B cell (primary cell): Measurements from ENCODE around the gene RNF26. TPM values are rescaled to one million over a fixed set of nuclear protein-coding genes. Genes with fewer than 3 reads are reported as not detected.

Experiments used
- ATAC-seq: fragments of 200-7000 bp; cut with Tn5 transposase; one replicate; pipeline ENCODE4 v1.10.0; 2021; ENCODE audit warnings: low read depth, mild to moderate bottlenecking, moderate number of reproducible peaks, moderate library complexity
- CTCF ChIA-PET: fragments of 350-600 bp; sonication (Branson Sonifier 250); formaldehyde crosslinking; loops from one replicate; lab custom pipeline; 2021; ENCODE audit warnings: antibody characterized with exemption, inconsistent platforms; lab: Charles Lee
- POLR2A ChIA-PET: fragments of 350-600 bp; sonication (Branson Sonifier 250); formaldehyde crosslinking; loops from one replicate; lab custom pipeline; 2021; ENCODE audit warnings: antibody characterized with exemption; lab: Charles Lee
- DNase-seq: peaks from one replicate; pipeline ENCODE4 v3.0.0; 2013
- H2AFZ ChIP-seq: 2 replicates; pipeline ENCODE4 v1.6.1; 2012; ENCODE audit warnings: mild to moderate bottlenecking, low read depth, low read length; ENCODE audit not compliant: insufficient read depth, poor library complexity, severe bottlenecking
- H3K27ac ChIP-seq, 2 donors: 1 replicate in 1 of 2; 2 replicates in 1 of 2; pipeline ENCODE4 v1.5.1; 2012 to 2013; ENCODE audit warnings: low read length in 2 of 2, mild to moderate bottlenecking in 2 of 2, moderate library complexity in 1 of 2
- H3K27me3 ChIP-seq, 4 experiments: fragments of 200-600 bp in 1 of 4; sonication (generic) in 1 of 4; replicated peaks in 1 of 4; 1 replicate in 2 of 4; 2 replicates in 2 of 4; pipeline versions ENCODE4 v1.6.1 to v1.7.0; 2013 to 2016; ENCODE audit warnings: low read length in 3 of 4, mild to moderate bottlenecking in 2 of 4, mixed read lengths in 1 of 4, moderate library complexity in 1 of 4; ENCODE audit not compliant: insufficient read depth in 4 of 4, control insufficient read depth in 3 of 4; ENCODE audit errors: control extremely low read depth in 1 of 4
- H3K36me3 ChIP-seq, 2 experiments: replicated peaks in 1 of 2; 1 replicate in 1 of 2; 2 replicates in 1 of 2; pipeline versions ENCODE4 v1.6.1 to v1.7.1; 2013; ENCODE audit warnings: low read length in 1 of 2; ENCODE audit not compliant: insufficient read depth in 2 of 2, control insufficient read depth in 1 of 2; ENCODE audit errors: control extremely low read depth in 1 of 2, extremely low read depth in 1 of 2
- H3K4me1 ChIP-seq, 2 donors: fragments of 200-600 bp in 1 of 2; sonication (generic) in 1 of 2; 1 replicate in 1 of 2; 2 replicates in 1 of 2; pipeline versions ENCODE4 v1.5.1 to v1.6.1; 2013 to 2017; ENCODE audit warnings: low read length in 2 of 2; ENCODE audit not compliant: control insufficient read depth in 2 of 2, insufficient read depth in 2 of 2
- H3K4me2 ChIP-seq: replicated peaks from 2 replicates; pipeline ENCODE3; 2012; ENCODE audit warnings: mild to moderate bottlenecking, low read depth, low read length; ENCODE audit not compliant: poor library complexity, severe bottlenecking
- H3K4me3 ChIP-seq, 5 experiments: fragments of 200-600 bp in 1 of 5; sonication (generic) in 1 of 5; 1 replicate in 3 of 5; 2 replicates in 2 of 5; pipeline versions ENCODE4 v1.5.1 to v1.7.0; 2011 to 2016; ENCODE audit warnings: low read length in 4 of 5, mild to moderate bottlenecking in 4 of 5, low read depth in 2 of 5, control low read depth in 1 of 5, moderate library complexity in 1 of 5; ENCODE audit not compliant: insufficient read depth in 1 of 5; ENCODE audit errors: control extremely low read depth in 1 of 5, extremely low read depth in 1 of 5
- H3K79me2 ChIP-seq: fragments of 200-600 bp; sonication (generic); one replicate; pipeline ENCODE4 v1.6.0; 2016; ENCODE audit warnings: low read length; ENCODE audit not compliant: control insufficient read depth, insufficient read depth
- H3K9ac ChIP-seq: fragments of 200-600 bp; sonication (generic); 2 replicates; pipeline ENCODE4 v1.6.1; 2017; ENCODE audit warnings: mild to moderate bottlenecking, low read length, moderate library complexity
- H3K9me3 ChIP-seq, 3 donors: one replicate each; pipeline versions ENCODE4 v1.6.1 to v1.7.1; 2013; ENCODE audit warnings: low read length in 2 of 3; ENCODE audit not compliant: control insufficient read depth in 2 of 3, insufficient read depth in 1 of 3; ENCODE audit errors: control extremely low read depth in 1 of 3
- H4K20me1 ChIP-seq: 2 replicates; pipeline ENCODE4 v1.6.0; 2012; ENCODE audit warnings: mild to moderate bottlenecking, low read length; ENCODE audit not compliant: insufficient read depth, control insufficient read depth, poor library complexity, severe bottlenecking
- H3K27ac Mint-ChIP-seq: one replicate; pipeline ENCODE4 v1.8.0; 2021; ENCODE audit warnings: mixed read lengths
- H3K27me3 Mint-ChIP-seq: one replicate; pipeline ENCODE4 v1.8.0; 2021; ENCODE audit warnings: mixed read lengths
- H3K4me1 Mint-ChIP-seq: one replicate; pipeline ENCODE4 v1.8.0; 2021; ENCODE audit warnings: mixed read lengths
- H3K4me3 Mint-ChIP-seq: one replicate; pipeline ENCODE4 v1.8.0; 2021; ENCODE audit warnings: mixed read lengths
- H3K9me3 Mint-ChIP-seq: one replicate; pipeline ENCODE4 v1.8.0; 2022; ENCODE audit warnings: mixed read lengths; ENCODE audit not compliant: insufficient read depth
- EZH2 ChIP-seq: IDR thresholded peaks from 2 replicates; pipeline ENCODE4 v1.6.1; 2012; ENCODE audit warnings: borderline replicate concordance, low read depth, mild to moderate bottlenecking, moderate library complexity, low read length; ENCODE audit not compliant: insufficient read depth, poor library complexity, severe bottlenecking
- WGBS: methylation state at CpG from one replicate; pipeline ENCODE4 v1.1.5; 2013; ENCODE audit warnings: missing lambda C conversion rate; ENCODE audit not compliant: insufficient coverage; 5-methylcytosine and 5-hydroxymethylcytosine counted together
- intact Hi-C: fragments of 100-400 bp; cut with micrococcal nuclease; formaldehyde crosslinking; loops from one replicate; pipeline ENCODE4 v1.10.0; 2022
- polyA plus RNA-seq: library from polyadenylated mRNA; depleted of rRNA; stranded (reverse); fragments of >200 nt; gene quantifications from 2 replicates; pipeline ENCODE4 v1.2.3, GENCODE V29; 2012
- total RNA-seq, 2 donors: library from RNA; stranded (reverse); fragments of 120-200 nt in 1 of 2; gene quantifications; 1 replicate in 1 of 2; 2 replicates in 1 of 2; pipeline versions ENCODE4 v1.2.3 to v1.2.4, GENCODE V29; 2013 to 2022
- TF ChIP-seq, protein P1 (sequence below): fragments of 200-600 bp; IDR thresholded peaks from one replicate; pipeline ENCODE4 v1.8.0; 2022; ENCODE audit warnings: antibody characterized with exemption, mild to moderate bottlenecking

The RNF26 gene
- total and polyA plus RNA-seq, 2 donors (not counting 1 experiment from before 2014, with no cell fraction given) = 15.5 to 21.8 TPM

DNA sequence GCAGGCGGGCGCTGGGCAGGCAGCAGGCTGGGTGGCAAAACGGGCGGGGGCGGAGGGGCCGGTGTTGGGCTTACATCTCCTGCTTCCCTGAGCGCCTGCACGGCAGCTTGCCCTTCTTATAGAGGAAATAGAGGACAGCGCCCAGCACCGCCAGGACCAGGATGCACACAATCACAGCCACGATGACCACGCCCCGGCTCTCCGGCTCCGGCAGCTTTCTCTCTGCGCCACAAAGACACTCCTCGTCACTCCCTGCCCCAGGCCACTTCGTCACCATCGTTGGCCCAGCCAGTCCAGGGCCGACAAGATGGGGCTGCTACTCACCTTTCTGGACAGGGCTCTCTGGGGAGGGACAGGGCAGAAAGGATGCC is 23.7 kb upstream of the RNF26 start:
- no peak for DNase-seq
- Histone ChIP-seq H2AFZ (no peak overlapping the region), H3K27ac (no peak overlapping the region), H3K4me1 (peaks cover 13% of the 10 kb centered on the region in 2 donors), H3K36me3 (peaks cover 4 to 7% of the 10 kb centered on the region in 2 experiments), H3K9ac (no peak overlapping the region), H4K20me1 (no peaks in the 10 kb centered on the region), H3K79me2 (no peaks in the 10 kb centered on the region), H3K9me3 (peaks cover 0 to under 1% (median 0%) of the 10 kb centered on the region in 3 donors), H3K4me2 (no peak overlapping the region), H3K27me3 (peaks cover 0 to 19% (median 7%) of the 10 kb centered on the region in 4 experiments), H3K4me3 (no peak overlapping the region)
- H3K27me3 Mint-ChIP-seq = peaks cover 6% of the 10 kb centered on the region
- no peak for ATAC-seq
- H3K9me3 Mint-ChIP-seq = no peaks in the 10 kb centered on the region
- 92% methylated on average over 20 of the region's 20 CpGs for WGBS
- no peak for TF ChIP-seq EZH2
- TF ChIP-seq, protein P1, sequence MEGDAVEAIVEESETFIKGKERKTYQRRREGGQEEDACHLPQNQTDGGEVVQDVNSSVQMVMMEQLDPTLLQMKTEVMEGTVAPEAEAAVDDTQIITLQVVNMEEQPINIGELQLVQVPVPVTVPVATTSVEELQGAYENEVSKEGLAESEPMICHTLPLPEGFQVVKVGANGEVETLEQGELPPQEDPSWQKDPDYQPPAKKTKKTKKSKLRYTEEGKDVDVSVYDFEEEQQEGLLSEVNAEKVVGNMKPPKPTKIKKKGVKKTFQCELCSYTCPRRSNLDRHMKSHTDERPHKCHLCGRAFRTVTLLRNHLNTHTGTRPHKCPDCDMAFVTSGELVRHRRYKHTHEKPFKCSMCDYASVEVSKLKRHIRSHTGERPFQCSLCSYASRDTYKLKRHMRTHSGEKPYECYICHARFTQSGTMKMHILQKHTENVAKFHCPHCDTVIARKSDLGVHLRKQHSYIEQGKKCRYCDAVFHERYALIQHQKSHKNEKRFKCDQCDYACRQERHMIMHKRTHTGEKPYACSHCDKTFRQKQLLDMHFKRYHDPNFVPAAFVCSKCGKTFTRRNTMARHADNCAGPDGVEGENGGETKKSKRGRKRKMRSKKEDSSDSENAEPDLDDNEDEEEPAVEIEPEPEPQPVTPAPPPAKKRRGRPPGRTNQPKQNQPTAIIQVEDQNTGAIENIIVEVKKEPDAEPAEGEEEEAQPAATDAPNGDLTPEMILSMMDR = no peak
- POLR2A ChIA-PET = no interaction called here
- intact Hi-C loops = no loop called here
- H3K4me3 Mint-ChIP-seq = no peak overlapping the region
- H3K27ac Mint-ChIP-seq = no peak overlapping the region
- CTCF ChIA-PET = no interaction called here
- peaks cover 12% of the 10 kb centered on the region for H3K4me1 Mint-ChIP-seq

DNA sequence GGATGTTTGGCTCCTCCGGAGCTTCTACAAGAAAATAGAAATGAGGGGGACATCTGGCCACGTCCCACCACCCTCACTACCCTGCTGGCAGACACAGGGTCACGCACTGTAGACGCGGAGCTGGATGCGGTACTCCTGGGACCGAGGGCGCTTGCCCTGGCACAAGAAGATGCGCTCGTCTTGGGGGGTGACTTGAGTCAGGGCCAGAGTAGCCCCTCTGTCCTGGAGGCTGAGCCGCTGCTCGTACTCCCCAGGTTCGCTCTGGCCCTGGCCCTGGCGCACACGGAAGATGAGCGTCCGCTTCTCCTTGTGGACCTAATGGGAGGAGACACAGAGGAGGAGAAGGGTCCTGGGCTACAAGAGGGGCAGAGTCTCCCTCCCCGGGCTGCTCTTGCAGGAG is 19.6 kb upstream of the RNF26 start:
- no peaks in the 10 kb centered on the region for H3K36me3 ChIP-seq
- peak overlapping the region; percentile 59 for H2AFZ ChIP-seq
- ChIA-PET CTCF (interaction anchor here (1.0 to 3.5 kb wide), 4 partner anchors 9 to 212 kb away, joined by 3 to 16 read pairs (median 8); no protein-coding TSS in a partner anchor), POLR2A (interaction anchor here (0.6 kb wide), 1 partner anchor 42 kb away, joined by 3 read pairs; no protein-coding TSS in a partner anchor)
- WGBS = 88% methylated on average over 16 of the region's 18 CpGs
- peak overlapping the region; percentile 83 for H3K4me2 ChIP-seq
- H3K4me3 Mint-ChIP-seq = peak overlapping the region; percentile 83
- peaks cover 0 to 6% (median 0%) of the 10 kb centered on the region in 3 donors for H3K9me3 ChIP-seq
- ATAC-seq (no peak), DNase-seq (no peak)
- H3K9ac ChIP-seq = peak overlapping the region; percentile 62
- no peaks in the 10 kb centered on the region for H4K20me1 ChIP-seq
- H3K27ac ChIP-seq = no peak overlapping the region
- H3K27me3 ChIP-seq = peaks cover 0 to 56% (median 20%) of the 10 kb centered on the region in 4 experiments
- H3K79me2 ChIP-seq = no peaks in the 10 kb centered on the region
- peaks cover 26% of the 10 kb centered on the region for H3K4me1 Mint-ChIP-seq
- H3K27ac Mint-ChIP-seq = no peak overlapping the region
- H3K4me3 ChIP-seq = peak overlapping the region in 1 of 5 experiments; percentile 60
- H3K4me1 ChIP-seq = peaks cover 25 to 38% of the 10 kb centered on the region in 2 donors
- H3K27me3 Mint-ChIP-seq = peaks cover 13% of the 10 kb centered on the region
- intact Hi-C loops = no loop called here
- no peaks in the 10 kb centered on the region for H3K9me3 Mint-ChIP-seq
- no peak for TF ChIP-seq EZH2
- TF ChIP-seq, protein P1 = no peak
